Stimulated activated CD4-positive, alpha-beta T cell treated with anti-CD3 and anti-CD28 coated beads, Interleukin-15, amount 100 ng/mL, for 1 hour (primary cell): Measurements from ENCODE around the gene CDH11.

Experiments used
- DNase-seq, 2 donors: peaks; one replicate each; pipeline ENCODE4 v3.0.0-alpha.2; 2020; ENCODE audit warnings: low read depth in 1 of 2, low spot score in 1 of 2

Gene CDH11, protein sequence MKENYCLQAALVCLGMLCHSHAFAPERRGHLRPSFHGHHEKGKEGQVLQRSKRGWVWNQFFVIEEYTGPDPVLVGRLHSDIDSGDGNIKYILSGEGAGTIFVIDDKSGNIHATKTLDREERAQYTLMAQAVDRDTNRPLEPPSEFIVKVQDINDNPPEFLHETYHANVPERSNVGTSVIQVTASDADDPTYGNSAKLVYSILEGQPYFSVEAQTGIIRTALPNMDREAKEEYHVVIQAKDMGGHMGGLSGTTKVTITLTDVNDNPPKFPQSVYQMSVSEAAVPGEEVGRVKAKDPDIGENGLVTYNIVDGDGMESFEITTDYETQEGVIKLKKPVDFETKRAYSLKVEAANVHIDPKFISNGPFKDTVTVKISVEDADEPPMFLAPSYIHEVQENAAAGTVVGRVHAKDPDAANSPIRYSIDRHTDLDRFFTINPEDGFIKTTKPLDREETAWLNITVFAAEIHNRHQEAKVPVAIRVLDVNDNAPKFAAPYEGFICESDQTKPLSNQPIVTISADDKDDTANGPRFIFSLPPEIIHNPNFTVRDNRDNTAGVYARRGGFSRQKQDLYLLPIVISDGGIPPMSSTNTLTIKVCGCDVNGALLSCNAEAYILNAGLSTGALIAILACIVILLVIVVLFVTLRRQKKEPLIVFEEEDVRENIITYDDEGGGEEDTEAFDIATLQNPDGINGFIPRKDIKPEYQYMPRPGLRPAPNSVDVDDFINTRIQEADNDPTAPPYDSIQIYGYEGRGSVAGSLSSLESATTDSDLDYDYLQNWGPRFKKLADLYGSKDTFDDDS

DNA sequence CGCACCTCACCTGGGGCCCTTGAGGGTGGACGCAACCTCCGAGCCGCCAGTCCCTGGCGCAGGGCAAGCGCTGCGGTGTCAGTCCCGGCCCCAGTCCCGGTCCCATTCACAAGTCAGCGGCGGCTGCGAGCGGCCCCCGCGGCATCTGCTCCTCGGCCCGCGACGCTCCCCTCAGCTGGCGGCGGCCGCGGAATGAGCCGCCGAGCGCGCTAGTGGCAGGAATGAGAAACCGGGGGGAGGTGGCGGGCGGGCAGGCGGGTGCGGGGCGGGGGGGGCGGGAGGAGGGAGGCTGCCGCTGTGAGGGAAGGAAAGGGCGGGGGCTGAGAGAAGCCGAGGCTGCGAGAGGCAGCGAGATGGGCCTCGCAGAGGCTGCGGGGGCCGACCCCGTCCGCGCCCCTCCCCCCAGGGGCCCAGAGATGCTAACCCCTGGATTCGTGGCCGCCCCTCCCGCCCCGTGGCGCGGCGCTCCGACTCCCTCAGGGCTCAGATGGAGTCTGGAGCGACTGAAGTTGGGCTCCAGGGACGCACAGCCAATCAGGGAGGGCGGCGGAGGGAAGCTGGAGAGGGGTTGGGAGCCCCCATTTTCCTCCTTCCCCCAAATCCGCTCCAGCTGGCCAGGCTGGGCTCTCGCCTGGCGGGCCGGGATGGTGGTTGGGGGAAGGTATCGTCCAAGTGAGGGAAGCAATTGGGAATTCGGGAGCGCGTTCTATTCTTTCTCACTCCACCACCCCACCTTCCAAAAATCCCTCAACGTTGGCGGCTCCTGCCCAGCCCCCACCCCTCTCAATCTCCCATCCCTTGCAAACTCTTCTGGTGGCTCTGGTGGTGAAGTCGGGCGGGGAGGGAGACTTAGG, at the start of gene CDH11:
TSS of gene CDH11 (minus strand) at position 194 of the 854 bp plus-strand sequence. CDS start 117,194 bp downstream, outside the sequence.
- DNase-seq = no peak

GRCh38 chr16:65154321-65154720, 32.5 kb upstream of the CDH11 start:
- no peak for DNase-seq

GRCh38 chr16:65153365-65154105, 31.7 kb upstream of the CDH11 start:
- DNase-seq = no peak

DNA sequence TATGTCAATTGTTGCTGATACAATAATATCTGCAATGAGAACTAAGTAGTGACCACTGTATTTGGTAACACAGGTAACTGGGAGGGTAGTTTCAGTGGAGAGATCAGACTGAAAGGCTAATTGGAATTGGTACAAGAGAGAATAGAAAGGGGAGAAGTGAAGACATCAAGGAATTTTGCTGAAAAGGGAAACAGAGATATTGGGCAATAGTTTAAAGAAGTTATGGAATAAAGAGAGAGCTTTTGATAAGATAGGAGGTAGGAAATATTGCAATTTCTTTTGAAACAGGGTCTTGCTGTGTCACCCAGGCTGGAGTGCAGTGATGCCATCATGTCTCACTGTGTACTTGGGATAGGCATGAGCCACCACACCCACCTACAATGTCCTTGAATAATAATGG, 26.9 kb upstream of the CDH11 start:
- no peak for DNase-seq

GRCh38 chr16:65142276-65142675, 20.4 kb upstream of the CDH11 start:
- no peak for DNase-seq

- no peak for DNase-seq
Measured at GRCh38 chr16:65136681-65137080, 14.8 kb upstream of the CDH11 start.

GRCh38 chr16:65126845-65127624, 5.2 kb upstream of the CDH11 start:
- no peak for DNase-seq

DNA sequence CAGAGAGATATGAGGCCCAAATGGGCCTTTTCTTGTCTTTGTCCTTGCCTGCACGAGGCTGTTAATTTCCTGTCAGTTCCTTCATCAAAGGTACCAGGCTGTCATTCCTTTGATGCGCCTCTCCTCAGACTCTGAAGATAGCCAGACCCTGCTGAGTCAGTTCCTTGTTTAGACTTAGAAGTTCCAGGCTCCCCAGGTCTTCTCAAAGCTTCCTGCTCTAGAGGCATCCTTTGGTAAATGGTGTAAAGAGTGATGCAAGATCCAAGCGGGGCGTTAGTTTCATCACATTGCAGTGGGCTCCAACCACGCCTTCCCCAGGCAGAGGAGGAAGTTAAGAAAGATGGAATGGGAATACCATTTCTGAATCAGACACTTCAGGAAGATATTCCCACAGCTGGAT, 4.0 kb upstream of the CDH11 start:
- no peak for DNase-seq

GRCh38 chr16:65125322-65125721, 3.5 kb upstream of the CDH11 start:
- DNase-seq = no peak

GRCh38 chr16:65124596-65124995, 2.7 kb upstream of the CDH11 start:
- DNase-seq = no peak

- no peak for DNase-seq
Measured at GRCh38 chr16:65124212-65124548, 2.3 kb upstream of the CDH11 start.

- DNase-seq = no peak
Measured at GRCh38 chr16:65123396-65124211, 1.7 kb upstream of the CDH11 start.

DNA sequence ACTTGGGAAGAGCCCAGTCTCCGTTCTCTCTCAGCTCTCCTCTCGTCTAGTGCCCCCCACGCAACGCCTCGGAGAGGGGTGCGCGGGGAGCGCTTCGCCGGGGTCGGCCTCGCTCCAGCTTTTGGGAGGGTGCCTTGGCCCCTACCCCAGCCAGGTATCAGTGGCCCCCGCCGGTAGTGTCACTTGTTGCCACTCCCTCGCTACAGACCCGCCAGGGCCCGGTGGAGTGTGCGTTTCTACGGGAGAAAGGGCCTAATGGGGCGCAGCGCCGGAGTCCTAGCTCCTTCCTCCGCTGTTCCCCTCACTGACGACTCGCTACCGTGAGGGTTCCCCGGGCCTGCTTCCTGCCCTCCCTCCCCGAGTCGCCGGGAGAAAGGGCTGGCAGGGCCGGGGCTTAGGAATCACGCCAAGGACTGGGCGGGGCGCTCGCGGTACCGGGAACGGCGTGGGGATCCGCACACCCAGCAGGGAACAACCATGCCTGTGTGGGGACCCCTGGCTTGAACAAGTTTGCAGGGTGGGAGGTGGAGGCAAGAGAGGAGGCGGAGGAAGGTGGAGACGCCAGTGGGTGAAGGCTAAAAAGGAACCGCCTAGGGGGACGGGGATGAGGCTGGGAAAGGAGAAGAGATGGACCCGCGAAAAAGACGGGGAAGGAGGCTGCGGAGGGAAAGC, 997 bp upstream of the CDH11 start:
- DNase-seq = no peak

DNA sequence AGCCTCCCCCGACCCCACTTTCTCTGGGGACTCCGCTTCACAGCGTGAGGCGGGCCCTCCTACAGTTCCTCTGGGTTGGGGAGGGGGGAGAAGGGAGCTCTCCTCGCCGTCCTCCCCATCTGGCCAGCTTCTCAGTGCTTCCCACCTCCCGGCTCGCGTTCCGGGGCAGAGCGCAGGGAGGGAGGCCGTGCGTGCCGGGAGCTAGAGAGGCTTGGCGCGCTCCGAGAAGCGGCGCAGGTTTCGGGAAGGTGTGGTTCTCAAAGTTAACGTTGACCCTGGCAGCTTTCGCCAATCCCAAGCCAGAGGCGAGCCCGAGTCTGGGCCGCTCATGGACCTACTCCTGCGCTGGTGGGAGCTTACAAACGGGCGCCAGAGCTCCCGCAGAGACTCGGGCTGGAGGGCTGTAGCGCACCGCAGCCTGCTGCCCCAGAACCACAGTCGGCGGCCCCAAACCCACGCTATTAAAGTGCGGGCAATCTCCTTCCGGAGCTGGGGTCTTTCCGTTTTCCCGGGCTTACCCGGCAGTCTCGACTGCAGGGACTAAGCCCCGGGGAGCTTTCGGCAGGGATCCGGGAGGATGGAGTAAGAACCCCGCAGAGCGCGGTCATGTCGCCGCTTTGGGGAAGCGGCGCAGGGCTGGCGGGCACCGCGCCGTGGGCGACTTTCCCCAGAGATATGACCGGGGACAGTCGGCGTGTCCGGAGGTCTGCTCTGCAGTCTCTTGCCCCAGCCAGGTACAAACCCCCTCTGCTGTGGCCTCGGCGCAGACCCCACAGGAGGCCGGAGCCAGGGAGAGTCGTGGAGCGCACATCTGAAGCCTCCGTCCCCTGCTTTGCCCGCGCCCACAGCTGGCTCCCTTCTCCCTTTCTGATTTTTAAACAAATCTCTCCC, 787 bp downstream of the CDH11 start:
- no peak for DNase-seq

GRCh38 chr16:65120461-65120830, 1.4 kb downstream of the CDH11 start:
- no peak for DNase-seq

- DNase-seq = no peak
Measured at GRCh38 chr16:65119901-65120401, 1.9 kb downstream of the CDH11 start.

GRCh38 chr16:65119435-65119834, 2.4 kb downstream of the CDH11 start:
- no peak for DNase-seq

- DNase-seq = no peak
Measured at GRCh38 chr16:65118871-65119270, 3.0 kb downstream of the CDH11 start.
